ENCODE measurements around the gene C17orf75. TPM values are rescaled to one million over a fixed set of nuclear protein-coding genes. Genes with fewer than 3 reads are reported as not detected.

Gene C17orf75
- total and polyA plus RNA-seq, 4 donors, result 4.7 to 10.1 (median 7.6) TPM

GRCh38 chr17:32297860-32298259 lies 44.1 kb downstream of the C17orf75 start:
- Histone ChIP-seq H3K27me3 (ENCODE audit: control insufficient read depth in 4 of 4, insufficient read depth in 4 of 4, low read length in 3 of 4) (no peaks in the 10 kb centered on the region), H3K4me3 (ENCODE audit: low read depth in 1 of 3, low read length in 3 of 3) (no peak overlapping the region), H3K27ac (ENCODE audit: low read depth in 1 of 2, low read length in 2 of 2) (no peak overlapping the region), H3K4me1 (ENCODE audit: control insufficient read depth in 4 of 4, insufficient read depth in 4 of 4, low read length in 3 of 4) (no peaks in the 10 kb centered on the region), H3K9me3 (ENCODE audit: control insufficient read depth in 4 of 4, low read length in 3 of 4) (no peaks in the 10 kb centered on the region), H3K36me3 (ENCODE audit: control insufficient read depth in 4 of 4, insufficient read depth in 3 of 4, low read depth in 1 of 4, low read length in 3 of 4) (no peaks in the 10 kb centered on the region), H3K9ac (ENCODE audit: low read depth in 1 of 2, low read length in 2 of 2) (no peak overlapping the region)
- TF ChIP-seq EGR1 (IDR thresholded peaks at IDR 0.05; ENCODE audit: low read depth in 2 of 2), result no peak
- no peak for DNase-seq (ENCODE audit: low spot score)
- WGBS, result 96% methylated on average over 6 of the region's 6 CpGs

DNA sequence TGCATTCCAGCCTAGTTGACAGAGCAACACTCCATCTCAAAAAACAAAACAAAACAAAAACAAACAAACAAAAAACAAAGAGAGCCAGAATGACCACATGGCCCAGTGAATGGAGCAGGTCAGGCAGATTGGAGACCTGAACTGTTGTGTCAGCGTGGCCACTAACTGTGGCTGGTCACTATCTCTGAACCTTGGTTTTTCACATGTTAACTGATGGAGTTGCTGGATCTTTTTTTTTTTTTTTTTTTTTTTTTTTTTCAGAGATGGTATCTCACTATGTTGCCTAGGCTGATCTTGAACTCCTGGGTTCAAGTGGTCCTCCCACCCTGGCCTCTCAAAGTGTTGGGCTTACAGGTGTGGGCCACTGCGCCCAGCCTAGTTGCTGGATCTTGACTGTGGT lies 44.5 kb downstream of the C17orf75 start:
- H3K27ac ChIP-seq (ENCODE audit: low read depth in 1 of 2, low read length in 2 of 2), result no peak overlapping the region
- TF ChIP-seq EGR1 (IDR thresholded peaks at IDR 0.05; ENCODE audit: low read depth in 2 of 2), result no peak
- no peak for TF ChIP-seq FOXA2 (IDR thresholded peaks at IDR 0.05)
- TF ChIP-seq NR2F2 (IDR thresholded peaks at IDR 0.05), result no peak
- no peak for TF ChIP-seq RAD21 (IDR thresholded peaks at IDR 0.05)
- TF ChIP-seq HNF4A (conservative IDR thresholded peaks at IDR 0.05), result no peak
- TF ChIP-seq TAF1 (conservative IDR thresholded peaks at IDR 0.05), result no peak
- TF ChIP-seq RXRA (IDR thresholded peaks at IDR 0.05), result no peak
- TF ChIP-seq, protein P1, sequence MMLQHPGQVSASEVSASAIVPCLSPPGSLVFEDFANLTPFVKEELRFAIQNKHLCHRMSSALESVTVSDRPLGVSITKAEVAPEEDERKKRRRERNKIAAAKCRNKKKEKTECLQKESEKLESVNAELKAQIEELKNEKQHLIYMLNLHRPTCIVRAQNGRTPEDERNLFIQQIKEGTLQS (IDR thresholded peaks at IDR 0.05), result no peak
- no peak for TF ChIP-seq MAX (IDR thresholded peaks at IDR 0.05)
- TF ChIP-seq SP1 (IDR thresholded peaks at IDR 0.05), result no peak
- TF ChIP-seq ZBTB33 (IDR thresholded peaks at IDR 0.05), result no peak
- TF ChIP-seq CTCF (IDR thresholded peaks at IDR 0.05; ENCODE audit: low read depth, low read length, missing input control), result no peak
- no peak for TF ChIP-seq YY1 (IDR thresholded peaks at IDR 0.05)
- TF ChIP-seq REST (IDR thresholded peaks at IDR 0.05), result no peak
- TF ChIP-seq FOXA1 (IDR thresholded peaks at IDR 0.05), result no peak
- TF ChIP-seq HNF4G (IDR thresholded peaks at IDR 0.05), result no peak
- H3K4me1 ChIP-seq (ENCODE audit: control insufficient read depth in 4 of 4, insufficient read depth in 4 of 4, low read length in 3 of 4), result no peaks in the 10 kb centered on the region
- no peak overlapping the region for H3K4me3 ChIP-seq (ENCODE audit: low read depth in 1 of 3, low read length in 3 of 3)
- H3K36me3 ChIP-seq (ENCODE audit: control insufficient read depth in 4 of 4, insufficient read depth in 3 of 4, low read depth in 1 of 4, low read length in 3 of 4), result no peaks in the 10 kb centered on the region
- H3K9me3 ChIP-seq (ENCODE audit: control insufficient read depth in 4 of 4, low read length in 3 of 4), result no peaks in the 10 kb centered on the region
- no peak for DNase-seq (ENCODE audit: low spot score)
- H3K9ac ChIP-seq (ENCODE audit: low read depth in 1 of 2, low read length in 2 of 2), result no peak overlapping the region
- WGBS, result 100% methylated on average over 2 of the region's 2 CpGs
- no peaks in the 10 kb centered on the region for H3K27me3 ChIP-seq (ENCODE audit: control insufficient read depth in 4 of 4, insufficient read depth in 4 of 4, low read length in 3 of 4)

All from liver (tissue), 9 donors.